Skeletal muscle cell (primary cell): Measurements from ENCODE around the gene RIN3.
A peak's percentile ranks its signal among the peaks of the same experiment; 100 is the strongest.
"Not testable (repeated sequence)": the region's sequence is repeated elsewhere in the genome, so short reads cannot be mapped to it uniquely, and the experiment has no call there.

Experiments used
- DNase-seq: peaks from one replicate; pipeline ENCODE4 v3.0.0-alpha.2; 2010; ENCODE audit warnings: low read depth
- H3K4me3 ChIP-seq: 2 replicates; pipeline ENCODE4 v1.5.1; 2011; ENCODE audit warnings: low read depth, mild to moderate bottlenecking, control low read depth, low read length, moderate library complexity

Gene RIN3

GRCh38 chr14:92633274-92633616, 119.7 kb downstream of the RIN3 start:
- no peak for DNase-seq
- no peak overlapping the region for H3K4me3 ChIP-seq

GRCh38 chr14:92633724-92634123, 120.1 kb downstream of the RIN3 start:
- no peak overlapping the region for H3K4me3 ChIP-seq
- no peak for DNase-seq

- no peak for DNase-seq
Observed at GRCh38 chr14:92635031-92635430, 121.5 kb downstream of the RIN3 start.

GRCh38 chr14:92635896-92636295, 122.3 kb downstream of the RIN3 start:
- no peak overlapping the region for H3K4me3 ChIP-seq
- no peak for DNase-seq

More at GRCh38 chr14:92635031-92635430, 121.5 kb downstream of the RIN3 start:
- H3K4me3 ChIP-seq, result no peak overlapping the region

GRCh38 chr14:92637228-92637627, 123.6 kb downstream of the RIN3 start:
- H3K4me3 ChIP-seq, result no peak overlapping the region
- DNase-seq, result no peak

GRCh38 chr14:92637864-92638263, 124.3 kb downstream of the RIN3 start:
- DNase-seq, result no peak

GRCh38 chr14:92638266-92638665, 124.7 kb downstream of the RIN3 start:
- no peak for DNase-seq
- H3K4me3 ChIP-seq, result no peak overlapping the region

More at GRCh38 chr14:92637864-92638263, 124.3 kb downstream of the RIN3 start:
- H3K4me3 ChIP-seq, result no peak overlapping the region

GRCh38 chr14:92638904-92639303, 125.3 kb downstream of the RIN3 start:
- DNase-seq, result no peak
- H3K4me3 ChIP-seq, result no peak overlapping the region

- DNase-seq, H3K4me3 ChIP-seq: not testable (repeated sequence)
Observed at GRCh38 chr14:92639472-92640117, 126.0 kb downstream of the RIN3 start.

- H3K4me3 ChIP-seq, result no peak overlapping the region
- DNase-seq, result no peak
Observed at GRCh38 chr14:92641306-92641705, 127.7 kb downstream of the RIN3 start.

- H3K4me3 ChIP-seq, result no peak overlapping the region
- no peak for DNase-seq
Observed at GRCh38 chr14:92644171-92644969, 130.8 kb downstream of the RIN3 start.

GRCh38 chr14:92644970-92645515, 131.5 kb downstream of the RIN3 start:
- no peak overlapping the region for H3K4me3 ChIP-seq
- no peak for DNase-seq

- H3K4me3 ChIP-seq, result no peak overlapping the region
- no peak for DNase-seq
Observed at GRCh38 chr14:92645841-92646478, 132.4 kb downstream of the RIN3 start.

- DNase-seq, result peak; percentile 67
- H3K4me3 ChIP-seq, result no peak overlapping the region
Observed at GRCh38 chr14:92646952-92647796, 133.6 kb downstream of the RIN3 start.

GRCh38 chr14:92647797-92648279, 134.3 kb downstream of the RIN3 start:
- no peak for DNase-seq
- no peak overlapping the region for H3K4me3 ChIP-seq

- DNase-seq, result no peak
- H3K4me3 ChIP-seq, result no peak overlapping the region
Observed at GRCh38 chr14:92649066-92649465, 135.5 kb downstream of the RIN3 start.

GRCh38 chr14:92649934-92650545, 136.5 kb downstream of the RIN3 start:
- H3K4me3 ChIP-seq, result no peak overlapping the region
- DNase-seq, result peak; percentile 77

- no peak overlapping the region for H3K4me3 ChIP-seq
- no peak for DNase-seq
Observed at GRCh38 chr14:92650581-92651105, 137.1 kb downstream of the RIN3 start.
